GM19452 (cell line): ENCODE data around the gene PRDM16.

Experiments
- ATAC-seq: cut with Tn5 transposase; IDR thresholded peaks from one replicate; pipeline ENCODE4 v1.9.1; 2021; ENCODE audit not compliant: unreplicated experiment

Gene PRDM16

GRCh38 chr1:3403011-3403345, 334.0 kb downstream of the PRDM16 start:
- no peak for ATAC-seq

GRCh38 chr1:3403388-3404231, 334.6 kb downstream of the PRDM16 start:
- no peak for ATAC-seq

GRCh38 chr1:3404301-3404700, 335.3 kb downstream of the PRDM16 start:
- ATAC-seq, result no peak

GRCh38 chr1:3404801-3405200, 335.8 kb downstream of the PRDM16 start:
- ATAC-seq, result no peak

- no peak for ATAC-seq
Measured at GRCh38 chr1:3405491-3405890, 336.5 kb downstream of the PRDM16 start.

- ATAC-seq, result no peak
Measured at GRCh38 chr1:3405974-3406867, 337.2 kb downstream of the PRDM16 start.

GRCh38 chr1:3407021-3407420, 338.0 kb downstream of the PRDM16 start:
- no peak for ATAC-seq

- no peak for ATAC-seq
Measured at GRCh38 chr1:3408751-3409266, 339.8 kb downstream of the PRDM16 start.

GRCh38 chr1:3409366-3410141, 340.6 kb downstream of the PRDM16 start:
- no peak for ATAC-seq

- ATAC-seq, result no peak
Measured at GRCh38 chr1:3410142-3410925, 341.3 kb downstream of the PRDM16 start.

GRCh38 chr1:3411806-3412205, 342.8 kb downstream of the PRDM16 start:
- no peak for ATAC-seq

GRCh38 chr1:3412376-3412775, 343.4 kb downstream of the PRDM16 start:
- no peak for ATAC-seq

- no peak for ATAC-seq
Measured at GRCh38 chr1:3413975-3414710, 345.1 kb downstream of the PRDM16 start.

- ATAC-seq, result no peak
Measured at GRCh38 chr1:3415260-3416090, 346.5 kb downstream of the PRDM16 start.

GRCh38 chr1:3417082-3417739, 348.2 kb downstream of the PRDM16 start:
- ATAC-seq, result no peak

- no peak for ATAC-seq
Measured at GRCh38 chr1:3417934-3418333, 348.9 kb downstream of the PRDM16 start.

GRCh38 chr1:3418600-3418999, 349.6 kb downstream of the PRDM16 start:
- ATAC-seq, result no peak
